NCI-H1417 treated with DMSO at 0.1 percent for 48 hours (cell line): ENCODE measurements around the gene KRT3.

Source experiments
- DNase-seq: peaks from one replicate; lab custom pipeline; 2025; lab: John Stamatoyannopoulos, UW

KRT3 gene

DNA sequence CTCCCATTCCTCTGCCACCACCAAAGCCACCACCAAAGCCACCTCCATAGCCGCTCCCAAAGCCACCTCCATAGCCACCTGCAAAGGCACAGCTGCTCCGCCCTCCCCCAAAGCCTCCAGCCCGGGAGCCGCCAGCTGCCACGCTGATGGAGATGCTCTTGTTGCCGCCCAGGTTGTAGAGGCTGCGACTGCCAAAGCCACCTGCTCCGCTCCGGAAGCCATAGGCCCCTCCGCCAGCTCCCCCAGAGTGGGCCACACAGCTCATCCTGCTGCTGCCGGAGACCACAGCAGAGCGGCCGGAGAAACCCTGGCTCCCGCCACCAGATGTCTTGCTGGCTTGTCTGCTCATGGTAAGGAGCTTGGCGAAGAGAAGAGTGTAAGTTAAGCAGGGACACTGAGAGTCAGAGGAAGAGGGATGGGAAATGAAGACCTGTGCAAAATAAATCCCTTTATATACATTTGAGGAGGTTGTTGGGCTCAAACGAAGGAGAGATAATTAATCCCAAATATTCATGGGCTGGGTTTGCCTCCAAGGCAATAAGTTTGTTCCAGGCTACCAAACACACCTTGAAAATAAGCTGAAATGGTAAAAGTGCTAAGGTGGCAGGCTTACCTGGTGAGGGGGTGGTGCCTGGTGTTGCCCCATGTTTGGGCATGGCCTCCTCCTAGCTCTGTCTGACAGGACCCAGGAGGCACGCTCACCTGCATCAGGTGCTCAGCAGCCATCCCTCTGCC lies at the start of gene KRT3:
Gene KRT3 (minus strand): TSS at position 424 of the 735 bp plus-strand sequence. CDS start 75 bp downstream, at position 349.
- DNase-seq = no peak

DNA sequence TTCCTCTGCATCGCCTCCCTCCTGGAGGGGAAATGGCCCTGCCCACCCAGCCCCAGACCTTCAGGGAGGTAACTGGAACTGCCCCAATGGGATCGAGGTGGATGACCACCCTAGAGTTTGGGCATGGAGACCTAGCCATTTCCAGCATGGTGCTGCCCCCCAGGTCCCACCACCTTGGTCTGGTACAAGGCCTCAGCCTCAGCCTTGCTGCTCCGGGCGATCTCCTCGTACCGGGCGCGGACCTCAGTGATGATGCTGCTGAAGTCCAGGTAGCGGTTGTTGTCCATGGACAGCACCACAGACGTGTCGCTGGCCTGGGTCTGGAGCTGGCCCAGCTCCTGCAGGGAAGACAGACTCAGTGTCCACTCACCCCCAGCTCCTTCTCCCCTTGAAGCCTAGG lies 48.5 kb upstream of the KRT3 start:
- no peak for DNase-seq

DNA sequence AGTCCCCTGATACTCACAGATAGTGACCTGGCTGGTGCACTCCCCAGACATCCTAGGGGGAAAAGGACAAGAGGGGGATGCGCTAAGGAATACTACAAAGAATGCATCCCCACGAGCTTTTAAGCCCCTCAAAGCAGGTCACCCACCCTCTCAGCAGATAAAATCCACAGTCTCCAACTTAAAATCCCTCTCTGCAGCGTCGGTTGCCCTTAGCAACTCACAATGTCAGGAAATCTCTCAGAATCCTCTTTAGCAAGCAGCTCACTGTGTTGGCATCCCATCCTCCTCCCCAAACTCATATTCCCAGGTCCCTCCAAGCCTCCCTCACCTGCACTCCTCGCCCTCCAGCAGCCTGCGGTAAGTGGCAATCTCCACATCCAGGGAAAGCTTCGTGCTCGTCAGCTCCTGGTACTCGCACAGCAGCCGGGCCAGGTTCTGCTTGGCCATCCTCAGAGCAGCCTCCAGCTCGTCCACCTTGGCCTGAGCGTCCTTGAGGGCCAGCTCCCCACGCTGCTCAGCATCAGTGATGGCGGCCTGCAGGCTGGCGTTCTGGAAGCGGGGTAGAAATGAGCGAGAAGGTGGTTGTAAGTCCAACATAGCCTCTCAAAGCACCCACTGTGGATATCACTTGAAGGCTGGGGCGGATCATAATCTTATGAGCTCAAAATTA lies 43.7 kb upstream of the KRT3 start:
- no peak for DNase-seq

DNA sequence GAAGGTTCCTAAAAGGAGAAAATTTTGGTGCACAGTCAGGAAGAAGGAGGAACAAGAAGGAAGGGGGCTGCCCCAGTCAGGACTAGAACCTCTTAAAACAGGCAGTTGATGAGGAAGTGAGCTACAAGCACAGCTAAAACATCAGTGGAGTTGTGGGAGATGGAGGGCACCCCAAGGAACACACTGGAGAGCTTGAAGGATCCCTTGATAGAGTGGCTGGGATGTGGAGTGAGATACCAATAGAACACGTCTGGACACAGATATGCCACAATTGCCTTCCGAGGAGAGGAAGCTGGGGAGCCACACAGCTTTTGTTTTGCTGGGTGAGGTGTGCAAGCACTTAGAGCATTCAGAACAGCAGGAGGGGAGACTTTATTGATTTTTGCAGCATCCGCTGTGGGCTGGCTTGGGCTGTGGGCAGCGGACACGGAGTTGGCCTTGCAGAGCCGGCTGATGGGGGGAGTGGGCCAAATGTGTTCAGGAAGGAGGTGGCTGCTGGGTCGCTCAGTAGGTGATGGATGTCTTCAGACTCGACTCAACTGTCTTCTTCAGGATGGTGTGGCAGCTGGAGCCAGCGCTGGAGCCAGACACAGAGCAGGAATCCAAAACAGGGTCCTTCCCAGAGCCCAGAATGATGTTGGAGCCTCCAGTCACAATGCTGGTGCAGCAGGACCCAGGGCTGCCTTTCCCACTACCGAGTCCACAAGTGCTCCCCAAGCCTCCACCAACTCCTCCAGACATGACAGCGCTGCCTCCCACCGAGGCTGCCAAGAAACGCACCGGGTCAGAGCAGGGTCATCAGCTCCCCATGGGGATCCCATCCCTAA lies 42.9 kb upstream of the KRT3 start:
- no peak for DNase-seq

DNA sequence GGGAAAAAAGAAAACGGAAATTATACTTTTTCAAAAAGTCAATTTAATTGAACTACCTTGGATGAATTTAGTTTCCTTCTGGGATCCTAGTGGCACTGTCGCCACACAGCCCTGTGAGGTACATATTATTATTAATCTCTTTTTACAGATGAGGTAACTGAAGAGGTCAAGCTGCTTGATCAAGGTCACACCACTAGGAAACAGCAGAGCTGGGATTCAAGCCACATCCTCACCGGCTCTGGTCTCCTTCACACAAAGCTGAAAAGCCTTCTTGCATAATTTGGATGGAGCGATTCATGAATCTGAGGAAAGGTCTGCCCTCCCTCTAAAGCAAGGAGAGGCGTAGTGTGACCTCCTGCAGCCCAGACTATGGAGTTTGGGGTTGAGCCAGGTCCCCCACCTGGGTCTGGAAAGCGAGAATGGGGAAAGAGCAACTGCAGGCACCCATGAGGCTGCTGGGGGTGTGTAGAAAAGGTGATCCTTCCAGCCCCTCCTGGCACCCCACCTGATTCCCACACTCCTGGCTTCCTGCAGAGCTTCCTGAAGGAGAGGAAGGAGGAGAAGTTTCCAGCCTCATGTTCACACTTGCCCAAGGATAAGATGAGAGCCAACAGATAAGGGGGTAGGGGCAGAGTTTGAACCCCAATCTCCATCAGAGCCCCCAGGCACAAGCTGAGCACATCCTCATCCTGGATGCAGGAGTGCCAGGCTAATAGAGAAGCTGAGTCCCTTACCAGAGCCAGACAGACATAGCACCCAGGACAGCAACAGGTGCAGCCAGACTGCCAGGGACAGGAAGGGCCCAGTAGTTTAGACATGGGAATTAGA lies 42.1 kb upstream of the KRT3 start:
- no peak for DNase-seq

DNA sequence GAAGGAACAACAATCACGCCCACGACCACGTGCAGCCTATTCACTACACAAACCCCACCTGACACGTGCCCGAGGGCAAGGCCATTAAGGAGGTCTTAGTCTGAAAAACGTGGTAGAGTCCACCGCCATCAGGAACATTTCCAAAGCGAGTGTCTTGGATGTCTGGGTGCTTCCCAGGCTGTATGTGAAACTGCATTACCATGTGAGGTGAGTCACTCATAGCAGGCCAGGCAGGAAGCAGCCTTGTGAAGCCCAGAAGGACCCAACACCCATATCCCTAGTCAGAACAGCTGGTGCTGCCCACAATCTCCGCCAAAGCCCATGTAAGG lies 41.5 kb upstream of the KRT3 start:
- no peak for DNase-seq

DNA sequence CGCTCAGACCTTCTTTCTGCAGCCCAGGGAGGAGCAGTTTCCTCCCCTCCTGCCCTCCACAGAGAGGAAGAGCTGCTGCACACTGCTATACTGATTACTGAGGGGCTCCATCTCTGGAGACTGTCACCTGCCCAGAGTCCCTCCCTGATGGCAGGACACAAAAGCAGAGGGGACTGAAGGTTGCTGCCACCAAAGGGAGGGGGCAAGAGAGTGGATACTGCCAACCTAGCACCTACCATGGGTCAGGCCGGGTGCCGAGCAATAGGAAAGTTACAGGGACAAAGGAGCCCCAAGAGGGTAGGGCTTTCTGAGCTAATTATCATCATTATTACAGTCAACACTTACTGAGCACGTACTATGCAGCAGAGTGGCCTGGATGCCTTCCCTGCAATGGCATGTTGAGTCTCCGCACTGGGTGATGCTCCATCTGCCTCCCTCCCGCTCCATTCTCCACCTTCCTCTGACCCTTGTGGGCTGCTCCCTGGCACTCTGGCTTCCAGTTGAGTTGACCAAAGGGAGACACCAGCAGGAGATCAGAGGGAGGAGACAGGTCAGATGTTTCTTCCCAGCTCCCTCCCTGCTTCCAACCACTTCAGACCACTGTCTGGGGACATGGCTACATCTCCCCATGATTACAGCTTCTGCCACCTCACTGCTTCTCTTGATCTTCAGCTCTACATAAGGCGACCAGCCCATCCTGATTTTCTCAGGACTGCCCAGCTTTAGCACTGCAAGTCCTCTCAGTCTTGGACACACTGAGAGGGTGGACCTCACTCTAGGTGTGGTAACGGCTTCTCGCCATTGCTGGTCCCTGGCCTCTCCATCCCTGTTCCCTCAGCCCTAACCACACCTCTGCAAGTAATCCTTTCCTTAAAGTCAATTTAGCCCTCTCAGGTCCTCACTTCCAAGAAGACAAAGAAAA lies 40.8 kb upstream of the KRT3 start:
- no peak for DNase-seq

DNA sequence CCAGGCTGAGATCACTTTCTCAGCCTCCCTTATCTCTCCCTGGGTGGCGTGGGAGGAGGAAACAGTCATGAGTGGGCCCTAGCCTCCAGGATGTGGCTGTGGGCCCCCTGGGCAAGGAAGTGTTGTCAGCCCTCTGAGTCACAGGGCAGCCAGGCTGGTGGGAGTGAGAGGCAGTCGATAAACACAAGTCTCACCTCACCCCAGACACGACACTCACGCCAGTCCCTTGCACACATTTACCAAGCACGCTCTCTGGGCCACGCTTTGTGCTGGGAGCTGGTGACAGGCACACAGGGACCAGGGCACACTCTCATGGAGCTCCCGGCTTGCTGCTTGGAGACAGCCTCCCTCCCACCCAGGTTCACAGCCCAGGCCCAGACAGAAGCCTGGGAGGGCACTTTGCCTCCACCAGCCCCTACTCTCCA lies 40.1 kb upstream of the KRT3 start:
- no peak for DNase-seq

DNA sequence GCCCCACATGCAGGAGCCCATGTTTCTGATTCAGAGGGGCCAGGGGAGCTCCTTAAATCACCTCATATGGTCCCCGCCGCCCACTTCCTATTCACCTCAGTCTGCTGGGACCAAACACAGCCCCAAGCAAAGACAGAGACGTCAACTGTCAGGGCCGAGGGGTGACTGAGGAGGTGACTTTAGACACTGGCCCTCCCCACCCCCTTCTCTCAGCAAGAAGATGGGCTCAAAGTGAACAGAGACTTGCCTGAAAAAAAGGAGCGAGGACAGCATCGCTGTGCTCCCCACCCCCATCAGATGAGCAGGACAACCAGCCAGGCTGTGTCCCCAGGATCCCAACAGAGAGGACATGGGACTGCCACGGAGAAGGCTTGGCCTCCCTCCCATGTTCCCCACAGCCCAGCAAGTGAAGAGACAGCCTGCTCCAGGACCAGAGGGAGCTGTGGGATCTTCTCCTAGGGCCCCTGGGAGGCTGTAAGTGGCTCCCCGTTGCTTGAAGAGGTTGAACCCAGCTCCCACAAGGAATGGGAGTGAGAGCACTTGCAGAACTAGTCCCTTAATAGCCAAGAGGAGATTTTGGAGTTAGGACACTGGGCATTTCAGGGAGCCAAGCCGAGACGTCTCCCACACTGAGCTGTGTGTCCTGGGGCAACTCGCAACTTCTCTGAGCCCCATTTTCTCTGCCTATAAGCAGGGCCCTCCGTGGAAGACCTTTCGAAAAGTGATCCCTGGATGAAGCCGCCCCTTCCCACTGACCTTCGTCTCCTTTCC lies 39.5 kb upstream of the KRT3 start:
- DNase-seq = no peak

DNA sequence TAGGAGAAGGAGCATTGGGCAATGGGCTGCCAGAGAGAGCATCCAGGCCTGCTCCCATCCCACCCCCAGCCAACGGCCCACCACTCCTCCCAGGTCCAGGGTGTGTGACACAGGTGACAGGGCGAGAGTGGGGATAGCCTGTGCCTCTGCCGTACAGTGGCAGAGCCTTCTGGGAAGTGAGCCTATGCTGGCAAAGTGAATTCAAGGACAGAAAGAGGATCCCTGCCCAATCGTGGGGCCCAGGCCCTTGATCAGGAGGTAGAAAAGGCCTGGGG lies 38.7 kb upstream of the KRT3 start:
- no peak for DNase-seq

DNA sequence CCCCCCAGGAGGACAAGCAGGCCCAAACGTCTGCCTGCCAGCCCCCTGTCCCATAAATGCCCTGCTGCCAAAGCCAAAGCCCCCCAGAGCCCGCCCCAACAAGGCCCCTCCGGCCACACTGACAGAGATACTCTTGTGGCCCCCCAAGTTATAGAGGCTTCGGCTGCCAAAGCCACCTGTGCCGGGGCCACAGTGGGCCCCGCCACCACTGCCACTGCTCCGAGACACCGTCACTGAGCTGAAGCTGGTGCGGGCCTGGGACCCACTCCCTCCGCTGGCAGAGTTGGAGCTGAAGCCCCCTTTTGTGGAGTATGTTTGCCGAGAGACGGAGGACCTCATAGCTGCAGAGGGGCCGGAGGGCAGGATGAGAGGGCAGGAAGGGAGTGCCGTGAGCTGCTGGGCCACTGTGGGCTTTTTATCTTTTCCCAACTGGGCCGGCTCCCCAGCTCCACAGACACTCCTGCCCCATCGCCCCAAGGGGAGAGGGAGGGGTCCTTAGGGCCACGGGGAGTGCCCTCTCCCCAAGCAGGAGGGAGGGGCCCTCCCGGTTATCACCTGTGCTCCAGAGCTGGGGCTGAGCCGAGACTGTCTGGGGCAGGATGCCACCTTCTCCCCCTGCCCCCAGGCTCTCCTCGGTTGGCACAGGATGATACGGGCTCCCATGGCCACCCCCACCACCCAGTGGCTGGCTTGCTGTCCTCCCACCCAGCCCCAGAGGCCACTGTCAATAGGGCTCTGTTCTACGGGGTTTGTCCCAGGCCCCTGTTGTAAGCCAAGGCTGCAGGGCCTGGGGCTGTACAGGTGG lies 38.2 kb upstream of the KRT3 start, which contains the start of gene KRT79:
Gene KRT79 (minus strand): TSS at position 390 of the 805 bp plus-strand sequence. CDS start 51 bp downstream, at position 339.
- no peak for DNase-seq

DNA sequence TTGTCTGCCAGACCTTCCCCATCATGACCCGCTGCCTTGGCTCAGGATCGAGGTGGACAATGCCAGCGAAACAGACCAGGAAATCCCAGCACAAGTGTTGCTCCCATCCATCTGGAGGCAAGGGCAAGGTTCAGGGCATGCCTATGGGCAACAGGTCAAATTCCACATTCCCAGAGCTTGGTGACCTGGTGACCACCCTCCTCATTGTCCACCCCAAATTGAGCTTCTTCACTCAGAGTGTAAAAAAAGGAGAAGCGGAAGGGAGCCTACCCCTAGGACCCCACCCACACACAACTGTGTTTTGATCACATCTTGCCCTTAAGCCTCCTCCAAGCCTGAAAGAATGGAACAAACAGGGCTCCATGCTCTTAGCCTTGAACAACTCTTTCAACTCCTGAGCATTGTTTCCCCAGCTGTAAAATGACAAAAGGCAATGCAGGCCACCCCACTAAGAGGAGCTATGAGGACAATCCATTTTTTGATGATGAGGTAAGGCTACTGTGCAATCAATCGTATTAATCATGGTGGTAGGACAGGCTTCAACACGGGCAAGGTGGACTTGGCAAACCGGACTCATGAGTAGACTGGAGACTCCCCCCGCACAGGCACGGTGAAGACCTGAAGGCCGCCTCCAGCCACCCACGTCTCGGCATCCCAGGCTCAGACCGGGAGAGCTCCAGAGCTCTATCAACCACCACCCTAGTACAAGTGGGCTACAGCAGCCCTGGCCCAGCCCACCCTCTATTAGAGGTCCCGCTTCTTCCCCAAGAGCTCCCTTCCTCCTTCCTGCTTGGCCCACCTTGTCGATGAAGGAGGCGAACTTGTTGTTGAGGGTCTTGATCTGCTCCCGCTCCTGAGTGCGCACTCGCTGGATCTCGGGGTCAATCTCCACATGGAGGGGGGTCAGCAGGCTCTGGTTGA lies 37.3 kb upstream of the KRT3 start:
- DNase-seq = no peak

DNA sequence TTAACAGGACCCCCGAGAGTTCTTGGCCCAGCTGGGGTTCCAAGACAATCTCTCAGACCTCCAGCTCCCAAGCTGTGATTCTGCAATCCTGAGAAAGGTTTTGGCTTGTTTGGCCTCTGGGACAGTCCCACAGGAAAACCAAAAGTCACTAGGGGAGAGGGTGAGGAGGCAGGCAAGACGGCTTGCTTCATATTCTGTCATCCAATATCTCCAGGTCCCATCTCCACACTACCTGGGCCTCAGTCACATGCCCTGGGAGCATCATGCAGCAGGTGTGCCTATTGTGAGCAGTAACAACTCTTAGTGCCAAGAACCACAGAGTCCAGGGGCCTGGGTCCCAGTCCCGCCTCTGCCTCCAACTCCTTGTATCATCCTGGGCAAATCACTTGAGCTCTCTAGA lies 36.5 kb upstream of the KRT3 start:
- DNase-seq = no peak

DNA sequence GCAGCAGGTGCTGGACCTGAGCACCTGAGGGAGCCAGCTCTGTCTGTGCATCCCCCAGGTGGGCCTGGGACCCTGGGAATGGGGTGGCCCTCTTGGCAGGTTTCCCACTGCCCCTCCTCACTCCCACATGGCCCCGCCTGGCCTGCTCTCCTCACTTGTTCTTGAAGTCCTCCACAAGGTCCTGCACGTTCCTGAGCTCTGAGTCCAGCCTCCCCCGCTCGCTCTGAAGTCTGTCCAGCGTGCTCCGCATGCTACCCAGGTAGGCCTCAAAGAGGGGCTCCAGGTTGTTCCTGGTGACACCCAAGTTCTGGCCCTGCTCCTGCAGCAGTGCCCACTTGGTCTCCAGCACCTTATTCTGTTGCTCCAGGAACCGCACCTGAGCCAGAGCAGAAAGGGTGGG lies 35.3 kb upstream of the KRT3 start:
- DNase-seq = no peak

DNA sequence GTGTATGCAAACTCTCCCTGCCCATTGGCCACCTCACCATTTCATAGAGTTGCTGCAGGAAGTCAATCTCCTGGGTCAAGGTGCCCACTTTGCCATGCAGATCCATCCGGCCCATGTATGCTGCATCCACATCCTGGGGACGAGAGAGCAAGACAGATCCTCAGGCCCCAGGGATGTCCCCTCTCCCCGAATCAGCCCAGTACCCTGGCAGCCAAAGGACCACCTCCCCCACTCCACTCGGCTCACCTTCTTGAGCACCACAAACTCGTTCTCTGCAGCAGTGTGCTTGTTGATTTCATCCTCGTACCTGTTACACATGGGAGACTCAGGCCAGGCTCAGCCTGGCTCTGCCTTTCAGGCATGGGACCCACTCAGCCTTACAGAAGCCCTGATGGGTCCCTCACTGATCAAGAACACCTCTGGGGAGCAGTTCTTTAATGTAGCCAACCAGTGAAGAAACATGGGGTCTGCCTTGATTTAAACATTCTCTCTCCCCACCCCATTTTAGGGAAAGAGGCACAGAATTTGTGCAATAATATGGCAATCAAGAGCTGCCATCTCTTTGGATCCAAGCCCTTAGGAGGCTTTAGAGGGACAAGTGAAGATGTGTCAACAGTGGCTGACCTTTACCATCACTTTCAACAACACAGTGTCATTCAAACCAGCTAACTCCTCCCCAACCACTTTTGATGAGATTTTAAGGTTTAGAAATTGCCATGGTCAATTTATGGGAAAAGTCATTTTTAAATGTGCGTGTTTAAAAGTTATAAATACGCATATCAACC lies 34.3 kb upstream of the KRT3 start:
- no peak for DNase-seq

DNA sequence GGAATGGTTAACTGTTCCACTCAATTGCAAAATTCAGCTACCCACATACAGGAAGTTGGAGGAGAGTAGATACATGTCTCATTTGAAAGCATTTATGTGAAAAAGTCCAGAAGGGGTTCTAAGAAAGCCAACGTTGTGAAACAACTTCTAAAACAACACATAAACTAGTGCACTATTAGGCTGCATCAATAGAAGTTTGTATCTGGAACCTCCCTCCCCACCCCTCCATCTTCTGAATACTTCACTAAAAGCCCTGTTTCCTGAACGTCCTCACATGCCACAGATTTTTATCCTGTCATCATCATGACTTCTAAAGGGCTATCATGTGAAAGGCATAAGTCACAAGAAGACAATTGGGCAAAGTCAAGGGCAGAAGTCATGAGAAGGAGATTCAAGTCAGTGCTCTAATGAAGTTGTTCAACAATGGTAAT lies 32.7 kb upstream of the KRT3 start:
- DNase-seq = no peak

DNA sequence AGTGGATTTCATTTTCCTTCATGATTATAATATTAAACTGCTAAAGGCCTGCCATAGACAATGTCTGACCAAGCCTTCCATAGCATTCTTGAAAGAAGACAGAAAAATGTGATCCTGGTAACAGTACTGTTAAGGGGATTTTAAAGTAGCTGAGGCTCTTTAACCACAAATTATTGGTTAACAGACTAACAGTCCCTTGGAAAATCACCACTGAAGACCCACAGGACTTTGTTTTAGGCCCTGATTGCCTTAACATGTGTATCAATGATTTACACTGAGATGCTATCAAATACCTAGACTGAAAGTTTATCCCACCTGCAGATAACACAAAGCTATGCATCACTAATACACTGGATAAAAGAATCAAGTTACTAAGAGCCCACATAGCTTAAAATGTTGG lies 32.2 kb upstream of the KRT3 start:
- DNase-seq = no peak
